ENCODE measurements around the gene CDC42BPB.

The CDC42BPB gene

GRCh38 chr14:102907980-102908730 lies 149.2 kb downstream of the CDC42BPB start:
- peaks cover 34 to 71% (median 43%) of the 10 kb centered on the region in 11 experiments; a peak in 21 of 22 replicates for H4K20me1 ChIP-seq
- TF ChIP-seq Cebpa-rat (IDR thresholded peaks at IDR 0.05), result no peak
- H3K27me3 ChIP-seq, result no peaks in the 10 kb centered on the region
- peaks cover 33 to 70% (median 40%) of the 10 kb centered on the region in 11 experiments for H3K36me3 ChIP-seq
- H3K4me3 ChIP-seq, result no peak overlapping the region
- H3K27ac ChIP-seq, result no peak overlapping the region
- peaks cover 0 to 39% (median 30%) of the 10 kb centered on the region in 10 experiments; a peak in 16 of 20 replicates for H3K4me1 ChIP-seq
- no peaks in the 10 kb centered on the region; a peak in 1 of 22 replicates for H3K9me3 ChIP-seq (replicated peaks in 1 of 11)
- H3K9ac ChIP-seq, result no peak overlapping the region
- H3K4me2 ChIP-seq, result peak overlapping the region in 9 of 11 experiments; percentile 39 to 94 (median 91); a peak in 18 of 22 replicates

DNA sequence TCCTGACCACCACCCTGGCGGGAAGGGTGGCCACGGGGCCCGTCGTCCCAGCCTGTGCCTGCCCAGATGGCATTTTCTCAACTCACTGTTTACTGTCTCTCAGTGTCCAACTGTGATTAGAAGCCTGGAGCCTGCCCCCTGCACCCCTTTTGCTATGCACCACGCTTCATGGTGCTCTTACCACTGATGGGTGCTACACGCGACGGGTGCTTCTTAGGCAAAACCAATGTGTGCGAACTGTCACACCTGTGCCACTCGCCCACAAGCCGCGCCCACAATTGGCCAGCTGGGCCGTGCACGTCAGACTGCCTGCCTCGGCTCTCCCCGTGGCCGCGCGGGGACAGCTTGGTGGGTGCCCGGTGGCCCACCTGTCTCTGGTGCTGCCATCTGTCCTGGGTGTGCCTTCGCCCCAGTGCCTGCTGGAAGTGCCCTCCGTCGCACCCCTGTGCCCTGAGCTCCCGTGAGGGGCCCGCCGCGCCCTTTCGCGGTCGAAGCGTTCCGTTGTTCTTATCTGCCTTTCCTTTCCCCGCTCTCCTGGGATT lies 150.0 kb downstream of the CDC42BPB start:
- Histone ChIP-seq H3K4me2 (peak overlapping the region in 9 of 11 experiments; percentile 39 to 94 (median 91); a peak in 18 of 22 replicates), H3K9me3 (replicated peaks in 1 of 11) (no peaks in the 10 kb centered on the region; a peak in 1 of 22 replicates), H3K27me3 (no peaks in the 10 kb centered on the region), H3K9ac (peak overlapping the region in 2 of 11 experiments; percentile 3 to 44; a peak in 2 of 22 replicates), H3K36me3 (peaks cover 37 to 77% (median 48%) of the 10 kb centered on the region in 11 experiments), H3K4me3 (peak overlapping the region in 1 of 10 experiments; percentile 28; a peak in 2 of 20 replicates), H4K20me1 (peaks cover 36 to 78% (median 49%) of the 10 kb centered on the region in 11 experiments; a peak in 21 of 22 replicates), H3K4me1 (peaks cover 0 to 41% (median 33%) of the 10 kb centered on the region in 10 experiments; a peak in 16 of 20 replicates), H3K27ac (no peak overlapping the region; a peak in 1 of 22 replicates)
- no peak for TF ChIP-seq Cebpa-rat (IDR thresholded peaks at IDR 0.05)

DNA sequence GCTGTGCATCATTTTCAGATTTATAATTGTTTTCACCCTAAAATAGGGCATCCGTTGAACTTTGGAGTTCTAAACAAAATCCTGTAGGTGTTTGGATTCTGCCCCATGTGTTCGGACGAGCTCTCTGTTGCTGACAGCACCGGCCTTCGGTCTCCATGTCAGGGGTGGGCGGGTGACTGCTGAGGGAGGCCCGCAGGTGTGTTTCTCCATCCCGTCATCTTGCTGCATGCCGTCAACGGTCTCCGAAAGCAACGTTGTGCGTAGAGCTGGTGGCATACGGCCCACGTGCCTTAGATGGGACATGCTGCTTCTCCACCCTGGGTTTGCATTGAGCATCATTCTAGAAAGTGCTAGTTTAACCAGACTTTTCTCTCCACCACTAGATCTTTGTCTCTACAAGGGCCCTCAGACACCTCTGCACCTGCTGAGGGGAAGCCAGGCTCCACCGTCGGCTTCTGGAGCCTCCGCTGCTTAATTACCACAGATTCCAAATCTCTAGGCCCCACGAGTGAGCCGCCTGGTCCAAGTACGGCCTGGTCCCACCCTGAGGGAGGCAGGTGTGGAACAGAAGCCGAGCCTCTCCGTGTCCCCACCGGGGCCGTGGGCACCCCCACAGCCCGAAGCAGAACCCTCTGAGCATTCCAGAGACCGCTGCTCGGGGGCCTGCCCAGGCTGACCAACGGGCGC lies 150.6 kb downstream of the CDC42BPB start:
- Histone ChIP-seq H4K20me1 (peaks cover 36 to 85% (median 54%) of the 10 kb centered on the region in 11 experiments; a peak in 21 of 22 replicates), H3K4me1 (peaks cover under 1 to 48% (median 39%) of the 10 kb centered on the region in 10 experiments), H3K4me3 (peak overlapping the region in 1 of 10 experiments; percentile 28; a peak in 2 of 20 replicates), H3K4me2 (peak overlapping the region in 9 of 11 experiments; percentile 39 to 94 (median 91); a peak in 18 of 22 replicates), H3K9ac (peak overlapping the region in 2 of 11 experiments; percentile 3 to 44; a peak in 1 of 22 replicates), H3K9me3 (replicated peaks in 1 of 11) (no peaks in the 10 kb centered on the region; a peak in 1 of 22 replicates), H3K36me3 (peaks cover 37 to 77% (median 51%) of the 10 kb centered on the region in 11 experiments), H3K27ac (no peak overlapping the region), H3K27me3 (no peaks in the 10 kb centered on the region)
- no peak for TF ChIP-seq Cebpa-rat (IDR thresholded peaks at IDR 0.05)

DNA sequence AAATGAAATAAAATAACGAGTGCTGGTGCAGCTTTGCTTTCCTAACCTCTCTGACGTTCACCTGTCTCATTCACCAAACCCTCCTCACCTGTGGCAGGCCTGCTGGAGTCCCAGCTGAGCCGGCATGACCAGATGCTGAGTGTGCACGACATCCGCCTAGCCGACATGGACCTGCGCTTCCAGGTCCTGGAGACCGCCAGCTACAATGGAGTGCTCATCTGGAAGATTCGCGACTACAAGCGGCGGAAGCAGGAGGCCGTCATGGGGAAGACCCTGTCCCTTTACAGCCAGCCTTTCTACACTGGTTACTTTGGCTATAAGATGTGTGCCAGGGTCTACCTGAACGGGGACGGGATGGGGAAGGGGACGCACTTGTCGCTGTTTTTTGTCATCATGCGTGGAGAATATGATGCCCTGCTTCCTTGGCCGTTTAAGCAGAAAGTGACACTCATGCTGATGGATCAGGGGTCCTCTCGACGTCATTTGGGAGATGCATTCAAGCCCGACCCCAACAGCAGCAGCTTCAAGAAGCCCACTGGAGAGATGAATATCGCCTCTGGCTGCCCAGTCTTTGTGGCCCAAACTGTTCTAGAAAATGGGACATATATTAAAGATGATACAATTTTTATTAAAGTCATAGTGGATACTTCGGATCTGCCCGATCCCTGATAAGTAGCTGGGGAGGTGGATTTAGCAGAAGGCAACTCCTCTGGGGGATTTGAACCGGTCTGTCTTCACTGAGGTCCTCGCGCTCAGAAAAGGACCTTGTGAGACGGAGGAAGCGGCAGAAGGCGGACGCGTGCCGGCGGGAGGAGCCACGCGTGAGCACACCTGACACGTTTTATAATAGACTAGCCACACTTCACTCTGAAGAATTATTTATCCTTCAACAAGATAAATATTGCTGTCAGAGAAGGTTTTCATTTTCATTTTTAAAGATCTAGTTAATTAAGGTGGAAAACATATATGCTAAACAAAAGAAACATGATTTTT lies 151.9 kb downstream of the CDC42BPB start:
- Histone ChIP-seq H3K9ac (no peak overlapping the region), H3K36me3 (peaks cover 37 to 76% (median 50%) of the 10 kb centered on the region in 11 experiments), H3K4me1 (peaks cover 10 to 58% (median 52%) of the 10 kb centered on the region in 10 experiments), H3K9me3 (replicated peaks in 1 of 11) (no peaks in the 10 kb centered on the region; a peak in 1 of 22 replicates), H3K27me3 (no peaks in the 10 kb centered on the region), H4K20me1 (peaks cover 39 to 86% (median 62%) of the 10 kb centered on the region in 11 experiments; a peak in 21 of 22 replicates), H3K27ac (no peak overlapping the region), H3K4me2 (no peak overlapping the region), H3K4me3 (no peak overlapping the region)
- no peak for TF ChIP-seq Cebpa-rat (IDR thresholded peaks at IDR 0.05)

- H3K4me3 ChIP-seq, result no peak overlapping the region
- no peak overlapping the region for H3K4me2 ChIP-seq
- H3K9ac ChIP-seq, result no peak overlapping the region
- no peak overlapping the region for H3K27ac ChIP-seq
- H4K20me1 ChIP-seq, result peaks cover 30 to 83% (median 49%) of the 10 kb centered on the region in 11 experiments; a peak in 21 of 22 replicates
- no peaks in the 10 kb centered on the region for H3K27me3 ChIP-seq
- H3K9me3 ChIP-seq (replicated peaks in 1 of 11), result no peaks in the 10 kb centered on the region; a peak in 1 of 22 replicates
- peaks cover 10 to 55% (median 50%) of the 10 kb centered on the region in 10 experiments for H3K4me1 ChIP-seq
- TF ChIP-seq Cebpa-rat (IDR thresholded peaks at IDR 0.05), result no peak
- peaks cover 39 to 86% (median 60%) of the 10 kb centered on the region in 11 experiments for H3K36me3 ChIP-seq
Measured at GRCh38 chr14:102903889-102904512, 153.3 kb downstream of the CDC42BPB start.

DNA sequence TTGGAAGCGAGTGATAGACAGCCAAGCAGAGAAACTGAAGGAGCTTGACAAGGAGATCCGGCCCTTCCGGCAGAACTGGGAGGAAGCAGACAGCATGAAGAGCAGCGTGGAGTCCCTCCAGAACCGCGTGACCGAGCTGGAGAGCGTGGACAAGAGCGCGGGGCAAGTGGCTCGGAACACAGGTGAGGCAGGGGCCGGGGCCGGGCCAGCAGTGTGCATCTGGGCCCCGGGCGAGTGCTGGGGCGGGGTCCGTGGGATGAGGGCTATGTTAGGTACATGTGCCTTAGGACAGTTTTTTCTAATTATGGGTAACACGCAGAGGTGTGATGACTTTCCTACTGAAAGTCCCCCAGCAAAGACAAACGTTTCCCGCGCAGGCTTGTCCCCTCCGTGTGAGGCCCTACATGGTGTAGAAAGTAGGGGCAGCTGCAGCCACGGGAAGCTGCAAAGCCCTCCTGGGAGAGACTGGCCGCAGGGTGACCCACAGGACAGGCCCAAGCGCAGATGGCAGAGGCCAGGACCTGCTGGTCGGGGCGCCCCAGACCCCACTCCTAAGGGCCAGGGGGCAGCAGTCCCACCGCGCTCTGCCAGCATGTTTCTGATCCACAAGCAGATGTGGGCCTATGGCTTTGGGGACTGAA lies 154.0 kb downstream of the CDC42BPB start:
- H3K27me3 ChIP-seq, result no peaks in the 10 kb centered on the region
- no peak overlapping the region for H3K4me3 ChIP-seq
- no peak overlapping the region for H3K27ac ChIP-seq
- peaks cover 24 to 81% (median 43%) of the 10 kb centered on the region in 11 experiments; a peak in 21 of 22 replicates for H4K20me1 ChIP-seq
- H3K9ac ChIP-seq, result no peak overlapping the region
- peaks cover 39 to 92% (median 66%) of the 10 kb centered on the region in 11 experiments for H3K36me3 ChIP-seq
- H3K9me3 ChIP-seq (replicated peaks in 1 of 11), result no peaks in the 10 kb centered on the region; a peak in 1 of 22 replicates
- TF ChIP-seq Cebpa-rat (IDR thresholded peaks at IDR 0.05), result no peak
- no peak overlapping the region for H3K4me2 ChIP-seq
- peaks cover 10 to 55% (median 50%) of the 10 kb centered on the region in 10 experiments for H3K4me1 ChIP-seq
